ENCODE measurements around the gene ATG13.

DNA sequence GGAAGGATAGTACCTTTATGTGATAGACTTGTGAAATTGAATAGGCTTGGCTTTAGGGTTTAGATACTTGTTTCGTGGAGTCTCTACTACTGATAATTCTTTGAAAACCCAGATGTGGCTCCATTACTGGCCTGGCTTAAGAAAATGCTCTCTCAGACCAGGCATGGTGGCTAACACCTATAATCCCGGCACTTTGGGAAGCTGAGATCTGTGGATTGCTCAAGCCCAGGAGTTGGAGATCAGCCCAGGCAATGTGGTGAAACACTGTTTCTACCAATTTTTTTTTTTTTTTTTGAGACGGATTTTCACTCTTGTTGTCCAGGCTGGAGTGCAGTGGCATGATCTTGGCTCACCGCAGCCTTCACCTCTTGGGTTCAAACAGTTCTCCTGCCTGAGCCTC, 40.9 kb downstream of the ATG13 start:
- TF ChIP-seq ZNF837 (tag by site-specific recombination; IDR thresholded peaks at IDR 0.05) (no peak), ZNF274 (IDR thresholded peaks at IDR 0.05; ENCODE audit: low read length) (no peak), ZNF274 (tag by site-specific recombination; IDR thresholded peaks at IDR 0.05; ENCODE audit: borderline replicate concordance) (no peak), ZNF146 (tag by site-specific recombination; IDR thresholded peaks at IDR 0.05) (no peak), ZNF768 (tag by site-specific recombination; IDR thresholded peaks at IDR 0.05) (no peak), YY1 (tag by site-specific recombination; IDR thresholded peaks at IDR 0.05) (no peak), ZNF654 (tag by site-specific recombination; IDR thresholded peaks at IDR 0.05; ENCODE audit: low read depth) (no peak), ZBTB21 (tag by site-specific recombination; IDR thresholded peaks at IDR 0.05) (no peak)
- TF ChIP-seq, protein P1, sequence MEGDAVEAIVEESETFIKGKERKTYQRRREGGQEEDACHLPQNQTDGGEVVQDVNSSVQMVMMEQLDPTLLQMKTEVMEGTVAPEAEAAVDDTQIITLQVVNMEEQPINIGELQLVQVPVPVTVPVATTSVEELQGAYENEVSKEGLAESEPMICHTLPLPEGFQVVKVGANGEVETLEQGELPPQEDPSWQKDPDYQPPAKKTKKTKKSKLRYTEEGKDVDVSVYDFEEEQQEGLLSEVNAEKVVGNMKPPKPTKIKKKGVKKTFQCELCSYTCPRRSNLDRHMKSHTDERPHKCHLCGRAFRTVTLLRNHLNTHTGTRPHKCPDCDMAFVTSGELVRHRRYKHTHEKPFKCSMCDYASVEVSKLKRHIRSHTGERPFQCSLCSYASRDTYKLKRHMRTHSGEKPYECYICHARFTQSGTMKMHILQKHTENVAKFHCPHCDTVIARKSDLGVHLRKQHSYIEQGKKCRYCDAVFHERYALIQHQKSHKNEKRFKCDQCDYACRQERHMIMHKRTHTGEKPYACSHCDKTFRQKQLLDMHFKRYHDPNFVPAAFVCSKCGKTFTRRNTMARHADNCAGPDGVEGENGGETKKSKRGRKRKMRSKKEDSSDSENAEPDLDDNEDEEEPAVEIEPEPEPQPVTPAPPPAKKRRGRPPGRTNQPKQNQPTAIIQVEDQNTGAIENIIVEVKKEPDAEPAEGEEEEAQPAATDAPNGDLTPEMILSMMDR (tag by site-specific recombination; IDR thresholded peaks at IDR 0.05), result no peak
- TF ChIP-seq, protein P2, sequence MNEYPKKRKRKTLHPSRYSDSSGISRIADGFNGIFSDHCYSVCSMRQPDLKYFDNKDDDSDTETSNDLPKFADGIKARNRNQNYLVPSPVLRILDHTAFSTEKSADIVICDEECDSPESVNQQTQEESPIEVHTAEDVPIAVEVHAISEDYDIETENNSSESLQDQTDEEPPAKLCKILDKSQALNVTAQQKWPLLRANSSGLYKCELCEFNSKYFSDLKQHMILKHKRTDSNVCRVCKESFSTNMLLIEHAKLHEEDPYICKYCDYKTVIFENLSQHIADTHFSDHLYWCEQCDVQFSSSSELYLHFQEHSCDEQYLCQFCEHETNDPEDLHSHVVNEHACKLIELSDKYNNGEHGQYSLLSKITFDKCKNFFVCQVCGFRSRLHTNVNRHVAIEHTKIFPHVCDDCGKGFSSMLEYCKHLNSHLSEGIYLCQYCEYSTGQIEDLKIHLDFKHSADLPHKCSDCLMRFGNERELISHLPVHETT (tag by site-specific recombination; IDR thresholded peaks at IDR 0.05), result no peak

Measured in HEK293 (cell line).